Measurements from ENCODE around the gene SCN10A. TPM values are rescaled to one million over a fixed set of nuclear protein-coding genes. Genes with fewer than 3 reads are reported as not detected.

The SCN10A gene
- total RNA-seq, 6 experiments from 2014 or later, result not detected

DNA sequence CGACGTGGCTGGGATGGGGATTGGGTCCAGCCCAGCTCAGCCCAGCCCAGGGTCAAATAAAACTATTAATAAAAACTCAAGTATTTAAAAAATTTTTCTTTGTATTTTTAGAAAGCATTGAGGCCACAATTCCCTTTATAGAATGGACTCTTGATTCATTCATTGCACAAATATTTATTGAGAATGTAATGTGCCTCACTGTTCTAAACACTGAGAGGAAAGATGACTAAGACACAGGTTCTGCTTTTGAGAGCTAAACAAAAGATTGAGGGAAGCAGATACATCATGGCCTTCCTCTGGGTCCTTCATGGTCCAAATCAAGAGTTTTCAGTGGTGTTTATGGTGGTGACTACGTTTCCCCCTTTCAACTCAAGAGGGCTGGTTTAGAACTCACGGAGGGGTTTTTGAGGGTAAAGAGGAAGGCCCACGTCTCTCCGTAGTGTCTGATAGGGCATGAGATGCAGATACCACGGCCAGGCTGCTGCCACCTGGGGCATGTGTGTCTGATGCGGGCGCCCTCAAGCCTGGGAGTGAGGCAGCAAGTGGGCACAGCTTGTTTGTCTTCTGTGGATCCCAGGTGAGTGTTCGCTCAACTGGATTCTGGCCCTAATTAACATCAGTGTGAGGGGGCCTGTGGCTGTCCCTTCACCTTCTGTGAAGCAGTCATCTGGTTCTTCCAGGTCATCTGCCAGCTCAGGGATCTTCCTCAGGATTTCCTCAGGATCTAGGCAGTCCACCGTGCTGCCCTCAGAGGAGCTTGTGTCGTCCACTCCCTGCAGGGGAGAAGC lies 93.0 kb downstream of the SCN10A start:
- H3K27me3 ChIP-seq, result no peaks in the 10 kb centered on the region
- DNase-seq (no peak), ATAC-seq (no peak)
- H3K36me3 ChIP-seq, result no peaks in the 10 kb centered on the region
- TF ChIP-seq POLR2A (IDR thresholded peaks at IDR 0.05), result no peak
- TF ChIP-seq, protein P1, sequence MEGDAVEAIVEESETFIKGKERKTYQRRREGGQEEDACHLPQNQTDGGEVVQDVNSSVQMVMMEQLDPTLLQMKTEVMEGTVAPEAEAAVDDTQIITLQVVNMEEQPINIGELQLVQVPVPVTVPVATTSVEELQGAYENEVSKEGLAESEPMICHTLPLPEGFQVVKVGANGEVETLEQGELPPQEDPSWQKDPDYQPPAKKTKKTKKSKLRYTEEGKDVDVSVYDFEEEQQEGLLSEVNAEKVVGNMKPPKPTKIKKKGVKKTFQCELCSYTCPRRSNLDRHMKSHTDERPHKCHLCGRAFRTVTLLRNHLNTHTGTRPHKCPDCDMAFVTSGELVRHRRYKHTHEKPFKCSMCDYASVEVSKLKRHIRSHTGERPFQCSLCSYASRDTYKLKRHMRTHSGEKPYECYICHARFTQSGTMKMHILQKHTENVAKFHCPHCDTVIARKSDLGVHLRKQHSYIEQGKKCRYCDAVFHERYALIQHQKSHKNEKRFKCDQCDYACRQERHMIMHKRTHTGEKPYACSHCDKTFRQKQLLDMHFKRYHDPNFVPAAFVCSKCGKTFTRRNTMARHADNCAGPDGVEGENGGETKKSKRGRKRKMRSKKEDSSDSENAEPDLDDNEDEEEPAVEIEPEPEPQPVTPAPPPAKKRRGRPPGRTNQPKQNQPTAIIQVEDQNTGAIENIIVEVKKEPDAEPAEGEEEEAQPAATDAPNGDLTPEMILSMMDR (IDR thresholded peaks at IDR 0.05), result no peak
- no peaks in the 10 kb centered on the region for H3K9me3 ChIP-seq
- intact Hi-C loops (cut with DNase I), result no loop called here
- H3K4me1 ChIP-seq, result no peaks in the 10 kb centered on the region
- no peak overlapping the region for H3K4me3 ChIP-seq
- WGBS (ENCODE audit: insufficient coverage, low coverage, low lambda C conversion rate, missing lambda C conversion rate), result 47% methylated on average over 3 of the region's 12 CpGs
- no peak overlapping the region for H3K27ac ChIP-seq

DNA sequence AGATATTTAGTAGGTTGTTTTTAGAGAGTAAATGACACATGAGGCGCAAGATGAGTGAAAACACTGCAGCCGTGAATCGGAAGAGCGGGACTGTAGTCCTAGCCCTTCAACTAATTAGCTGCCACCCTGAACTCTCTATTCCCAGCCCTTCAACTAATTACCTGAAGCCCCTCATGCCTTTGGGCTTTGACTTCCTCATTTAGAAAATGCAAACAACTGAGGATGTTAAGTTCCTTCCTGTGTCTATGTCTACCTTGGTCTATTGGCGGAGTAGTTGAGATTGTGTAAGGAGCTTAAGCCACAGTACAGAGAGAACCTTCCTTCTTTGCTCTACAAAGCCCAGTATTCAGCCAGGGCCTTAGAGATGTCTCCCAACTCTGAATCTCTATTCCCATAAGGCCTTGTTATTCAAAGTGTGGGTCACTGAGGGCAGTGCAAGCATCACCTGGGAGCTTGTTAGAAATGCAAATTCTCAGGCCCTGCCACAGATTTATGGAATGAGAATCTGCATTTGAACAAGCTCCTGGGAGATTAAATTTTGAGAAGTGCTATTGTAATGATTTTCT lies 94.7 kb downstream of the SCN10A start:
- ATAC-seq (no peak), DNase-seq (no peak)
- H3K27me3 ChIP-seq, result no peaks in the 10 kb centered on the region
- 82% methylated on average over 4 of the region's 5 CpGs for WGBS (ENCODE audit: insufficient coverage, low coverage, low lambda C conversion rate, missing lambda C conversion rate)
- intact Hi-C loops (cut with DNase I), result no loop called here
- no peaks in the 10 kb centered on the region for H3K9me3 ChIP-seq
- TF ChIP-seq, protein P1 (IDR thresholded peaks at IDR 0.05), result no peak
- no peak for TF ChIP-seq POLR2A (IDR thresholded peaks at IDR 0.05)
- no peak overlapping the region for H3K4me3 ChIP-seq
- no peak overlapping the region for H3K27ac ChIP-seq
- no peaks in the 10 kb centered on the region for H3K4me1 ChIP-seq
- no peaks in the 10 kb centered on the region for H3K36me3 ChIP-seq

DNA sequence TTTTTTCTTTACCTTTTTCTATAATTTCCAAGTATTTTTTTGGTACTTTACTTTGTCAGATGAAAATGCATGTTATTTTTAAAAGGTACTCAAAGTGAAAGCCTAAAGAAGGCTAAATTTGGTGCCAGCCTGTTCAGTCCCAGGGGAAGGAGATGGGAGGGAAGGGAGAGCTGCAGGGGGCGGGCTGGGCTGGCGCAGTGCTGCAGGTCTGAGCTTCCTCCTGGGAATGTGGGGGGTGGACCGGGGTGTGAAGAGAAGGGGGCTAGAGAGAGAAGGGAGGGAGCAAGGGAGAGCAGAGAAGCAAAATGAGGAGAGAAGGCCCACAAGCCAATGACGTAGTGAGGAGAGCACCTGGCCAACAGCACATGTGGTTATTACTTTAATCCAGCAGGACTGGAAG lies 95.6 kb downstream of the SCN10A start:
- ATAC-seq (no peak), DNase-seq (no peak)
- H3K36me3 ChIP-seq, result no peaks in the 10 kb centered on the region
- no peak overlapping the region for H3K27ac ChIP-seq
- intact Hi-C loops (cut with DNase I), result no loop called here
- no peaks in the 10 kb centered on the region for H3K9me3 ChIP-seq
- H3K4me1 ChIP-seq, result no peaks in the 10 kb centered on the region
- no peak overlapping the region for H3K4me3 ChIP-seq
- no peaks in the 10 kb centered on the region for H3K27me3 ChIP-seq
- 41% methylated on average over 4 of the region's 4 CpGs for WGBS (ENCODE audit: insufficient coverage, low coverage, low lambda C conversion rate, missing lambda C conversion rate)
- TF ChIP-seq POLR2A (IDR thresholded peaks at IDR 0.05), result no peak
- TF ChIP-seq, protein P1 (IDR thresholded peaks at IDR 0.05), result no peak

DNA sequence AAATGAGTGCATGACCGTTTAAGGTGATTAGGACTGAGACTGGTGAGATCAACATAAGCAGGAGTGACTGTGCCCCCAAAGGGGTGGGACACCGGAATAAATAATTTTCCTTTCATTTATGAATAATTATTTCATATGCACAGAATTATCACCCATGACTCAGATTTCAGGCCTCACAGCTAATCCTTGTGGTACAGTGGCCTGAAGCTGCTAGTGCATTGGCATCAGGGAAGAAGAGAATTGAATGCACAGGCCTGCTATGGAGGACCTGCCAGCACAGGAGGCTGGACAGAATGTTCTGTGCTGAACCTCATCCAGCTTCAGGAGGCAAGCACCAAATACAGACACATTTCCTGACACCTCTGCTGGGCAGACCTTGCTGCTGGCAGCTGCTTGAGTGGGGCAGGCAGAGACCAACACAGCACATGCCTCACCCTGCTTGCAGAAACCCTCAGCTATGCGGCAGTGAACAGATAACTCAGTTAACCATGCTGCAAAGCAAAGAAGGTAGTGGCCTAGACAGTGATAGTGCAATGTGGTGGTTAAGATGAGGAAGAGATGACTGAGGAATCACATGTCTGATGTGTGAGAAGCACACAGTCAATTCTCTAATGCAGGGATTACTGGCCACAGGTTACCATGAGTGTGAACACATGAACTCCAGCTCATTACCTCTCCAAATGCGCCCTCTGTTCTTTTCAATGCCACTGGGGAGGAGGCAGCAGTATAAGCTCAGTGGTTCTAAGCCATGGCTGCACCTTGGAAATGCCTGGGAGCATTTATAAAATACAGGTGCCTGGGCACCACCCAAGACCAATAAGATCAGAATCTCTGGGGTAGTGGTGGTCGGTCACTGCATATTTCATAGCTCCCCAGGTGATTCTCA lies 98.4 kb downstream of the SCN10A start:
- WGBS (ENCODE audit: insufficient coverage, low coverage, low lambda C conversion rate, missing lambda C conversion rate), result 58% methylated on average over 5 of the region's 5 CpGs
- Histone ChIP-seq H3K27ac (no peak overlapping the region), H3K36me3 (no peaks in the 10 kb centered on the region), H3K9me3 (no peaks in the 10 kb centered on the region), H3K4me1 (no peaks in the 10 kb centered on the region), H3K27me3 (no peaks in the 10 kb centered on the region), H3K4me3 (no peak overlapping the region)
- intact Hi-C loops (cut with DNase I), result no loop called here
- no peak for DNase-seq
- TF ChIP-seq POLR2A (IDR thresholded peaks at IDR 0.05), result no peak
- TF ChIP-seq, protein P1 (IDR thresholded peaks at IDR 0.05), result no peak
- ATAC-seq, result no peak

Data from right lobe of liver (tissue), 6 donors.